Measurements from ENCODE around the gene REPIN1.

GRCh38 chr7:150411606-150412005 lies 43.0 kb downstream of the REPIN1 start:
- TF ChIP-seq CTCF (IDR thresholded peaks at IDR 0.05; ENCODE audit: low read length) = no peak
- TF ChIP-seq EZH2 (IDR thresholded peaks at IDR 0.05; ENCODE audit: borderline replicate concordance, low read length) = no peak
